Stimulated activated effector memory CD8-positive, alpha-beta T cell treated with anti-CD3 and anti-CD28 coated beads, Interleukin-12 subunit alpha, Interleukin-12 subunit beta, amount 100 ng/mL, for 72 hours (primary cell): ENCODE measurements around the gene HNRNPH3.
"Not testable (repeated sequence)": the region's sequence is repeated elsewhere in the genome, so short reads cannot be mapped to it uniquely, and the experiment has no call there.

Experiments
- ATAC-seq: fragments of 150-1000 bp; cut with Tn5 transposase; 2 replicates; pipeline ENCODE4 v1.10.0; 2021
- DNase-seq, 2 donors: peaks; one replicate each; pipeline ENCODE4 v3.0.0; 2021 to 2022; ENCODE audit warnings: low spot score in 2 of 2
- H3K27ac Mint-ChIP-seq: one replicate; pipeline ENCODE4 v1.8.0; 2022; ENCODE audit warnings: mild to moderate bottlenecking, mixed read lengths
- H3K36me3 Mint-ChIP-seq: one replicate; pipeline ENCODE4 v1.8.0; 2022; ENCODE audit warnings: mild to moderate bottlenecking, mixed read lengths
- H3K4me1 Mint-ChIP-seq: one replicate; pipeline ENCODE4 v1.8.0; 2022; ENCODE audit warnings: mixed read lengths
- H3K4me3 Mint-ChIP-seq: one replicate; pipeline ENCODE4 v1.8.0; 2022; ENCODE audit warnings: mild to moderate bottlenecking, mixed read lengths
- H3K9me3 Mint-ChIP-seq: one replicate; pipeline ENCODE4 v1.8.0; 2022; ENCODE audit warnings: mixed read lengths

Gene HNRNPH3

DNA sequence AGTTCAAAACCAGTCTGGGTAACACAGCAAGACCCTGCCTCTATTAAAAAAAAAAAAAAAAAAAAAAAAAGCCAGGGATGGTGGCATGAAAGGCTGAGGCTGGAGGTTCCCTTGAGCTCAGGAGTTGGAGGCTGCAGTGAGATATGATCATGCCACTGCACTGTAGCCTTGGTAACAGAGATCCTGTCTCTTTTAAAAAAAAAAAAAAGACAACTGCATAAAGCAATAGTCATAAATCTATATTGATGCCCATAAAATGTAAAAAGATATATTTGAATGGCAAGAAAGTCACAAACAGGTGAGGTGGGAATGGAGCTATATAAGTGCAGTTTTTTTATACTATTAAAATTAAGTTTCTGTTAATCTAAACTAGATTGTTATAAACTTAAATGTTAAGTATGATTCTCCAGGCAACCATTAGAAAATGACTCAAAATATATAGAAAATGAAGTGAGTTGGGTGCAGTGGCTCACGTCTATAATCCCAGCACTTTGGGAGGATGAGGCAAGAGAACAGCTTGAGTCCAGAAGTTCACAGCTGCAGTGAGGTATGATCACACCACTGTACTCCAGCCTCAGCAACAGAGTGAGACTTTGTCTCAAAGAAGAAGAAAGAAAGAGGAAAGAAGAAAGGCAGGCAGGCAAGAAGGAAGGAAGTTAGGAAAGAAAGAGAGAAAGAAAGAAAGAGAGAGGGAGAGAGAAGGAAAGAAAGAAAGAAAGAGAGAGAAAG is 13.4 kb upstream of the HNRNPH3 start:
- no peak for ATAC-seq
- no peaks in the 10 kb centered on the region for H3K36me3 Mint-ChIP-seq
- no peak for DNase-seq
- no peak overlapping the region for H3K4me3 Mint-ChIP-seq
- no peak overlapping the region for H3K27ac Mint-ChIP-seq
- peaks cover 8% of the 10 kb centered on the region for H3K9me3 Mint-ChIP-seq
- H3K4me1 Mint-ChIP-seq: peaks cover 5% of the 10 kb centered on the region

DNA sequence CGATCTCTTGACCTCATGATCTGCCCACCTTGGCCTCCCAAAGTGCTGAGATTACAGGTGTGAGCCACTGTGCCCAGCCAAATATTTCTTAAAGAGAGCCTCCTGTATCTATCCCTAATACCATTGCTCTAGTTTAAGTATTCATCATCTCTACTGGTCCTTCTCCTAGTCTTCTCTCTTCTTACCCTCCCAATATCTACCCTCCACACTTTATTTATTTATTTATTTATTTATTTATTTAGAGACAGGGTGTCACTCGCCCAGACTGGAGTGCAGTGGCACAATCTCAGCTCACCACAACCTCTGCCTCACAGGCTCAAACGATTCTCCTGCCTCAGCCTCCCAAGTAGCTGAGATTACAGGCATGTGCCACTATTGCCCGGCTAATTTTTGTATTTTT is 7.5 kb upstream of the HNRNPH3 start:
- not testable (repeated sequence) for H3K9me3 Mint-ChIP-seq, H3K4me1 Mint-ChIP-seq, ATAC-seq, DNase-seq, H3K36me3 Mint-ChIP-seq, H3K27ac Mint-ChIP-seq, H3K4me3 Mint-ChIP-seq

DNA sequence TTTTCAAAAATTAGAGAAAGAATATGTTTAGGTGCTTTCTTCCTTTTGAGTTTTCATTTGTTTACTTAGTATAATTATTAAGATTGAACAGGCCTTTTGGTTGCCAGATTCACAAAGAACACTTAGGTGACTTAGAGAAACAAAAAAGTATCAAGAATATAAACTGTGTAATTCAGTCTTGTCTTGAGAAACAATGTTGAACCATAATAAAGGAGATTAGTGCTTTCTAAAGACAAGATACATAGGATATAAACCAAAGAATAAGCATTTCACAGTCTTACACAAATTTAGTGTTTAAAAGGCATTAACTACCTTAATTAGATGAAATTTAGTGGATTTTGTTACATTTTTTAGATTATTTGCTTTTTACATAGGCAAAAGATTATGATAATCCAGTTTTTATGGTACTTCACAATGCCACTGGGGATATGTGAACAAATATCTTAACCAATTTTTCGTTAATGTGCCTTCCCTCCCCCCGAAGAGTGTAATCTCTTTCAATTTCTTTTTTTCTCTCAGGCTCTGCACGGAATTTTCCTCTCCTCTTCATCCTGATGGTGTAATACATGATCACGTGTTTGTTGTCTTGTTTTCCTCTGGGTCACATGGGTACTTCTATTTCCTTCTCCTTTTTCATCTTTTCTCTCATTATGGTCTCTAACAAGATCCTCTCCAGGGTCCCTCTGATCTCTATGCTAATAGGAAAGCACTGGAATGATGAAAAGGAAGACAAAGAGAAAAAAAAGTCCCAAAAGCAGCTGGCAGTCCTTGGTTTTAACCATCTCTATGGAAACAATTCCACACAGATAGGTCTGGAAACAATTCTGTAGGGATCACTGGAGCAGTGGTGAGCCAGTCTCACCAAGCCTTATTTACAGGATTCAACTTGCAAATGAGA is 3.7 kb upstream of the HNRNPH3 start:
- H3K4me3 Mint-ChIP-seq: no peak overlapping the region
- ATAC-seq (no peak), DNase-seq (no peak)
- peaks cover 31% of the 10 kb centered on the region for H3K4me1 Mint-ChIP-seq
- H3K9me3 Mint-ChIP-seq: no peaks in the 10 kb centered on the region
- H3K27ac Mint-ChIP-seq: no peak overlapping the region
- peaks cover 23% of the 10 kb centered on the region for H3K36me3 Mint-ChIP-seq

DNA sequence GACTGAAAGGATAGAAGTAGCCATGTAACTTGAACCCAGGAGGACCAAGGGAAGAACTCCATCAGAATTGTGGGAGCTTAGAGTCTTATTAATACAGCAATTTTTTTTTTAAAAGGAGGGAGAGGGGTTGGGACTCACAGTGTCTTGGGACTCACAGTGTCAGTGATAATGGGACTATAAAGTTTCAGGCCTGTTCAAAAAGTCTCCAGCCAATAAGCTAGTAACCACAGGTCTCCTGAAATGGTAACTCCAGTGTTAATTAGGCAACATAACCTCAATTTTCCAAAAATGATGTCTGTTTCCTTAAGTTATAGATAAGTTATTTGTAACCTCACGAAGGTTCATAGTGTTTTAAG is 2.4 kb upstream of the HNRNPH3 start:
- H3K9me3 Mint-ChIP-seq: no peaks in the 10 kb centered on the region
- ATAC-seq (no peak), DNase-seq (no peak)
- H3K27ac Mint-ChIP-seq: no peak overlapping the region
- H3K36me3 Mint-ChIP-seq: peaks cover 37% of the 10 kb centered on the region
- H3K4me1 Mint-ChIP-seq: peaks cover 34% of the 10 kb centered on the region
- no peak overlapping the region for H3K4me3 Mint-ChIP-seq

DNA sequence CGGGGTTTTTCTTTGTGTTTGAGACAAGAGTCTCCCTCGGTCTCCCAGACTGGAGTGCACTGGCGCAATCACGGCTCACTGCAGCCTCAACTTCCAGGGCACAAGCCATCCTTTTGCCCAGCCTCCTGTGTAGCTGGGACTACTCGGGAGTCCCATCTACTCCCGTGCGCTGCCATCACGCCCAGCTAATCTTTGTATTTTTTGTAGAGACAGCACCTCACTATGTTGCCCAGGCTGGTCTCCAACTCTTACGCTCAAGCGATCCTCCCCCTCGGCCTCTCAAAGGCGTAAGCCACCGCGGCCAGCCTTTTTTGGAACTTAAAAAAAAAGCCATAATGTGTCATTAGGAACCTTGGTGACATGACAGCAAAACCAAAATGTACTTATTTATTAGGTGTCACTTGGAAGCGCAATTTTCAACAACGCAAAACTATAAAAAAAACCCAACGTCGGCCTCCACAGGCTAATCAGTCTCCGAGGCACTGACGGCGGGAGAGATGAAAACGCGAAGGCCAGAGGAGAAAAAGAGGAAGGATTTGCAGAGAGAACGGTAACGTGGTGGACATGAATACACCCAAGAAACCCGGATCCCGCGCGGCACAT is 911 bp upstream of the HNRNPH3 start:
- Mint-ChIP-seq H3K4me3 (peak overlapping the region; percentile 97), H3K36me3 (peaks cover 51% of the 10 kb centered on the region), H3K4me1 (peaks cover 49% of the 10 kb centered on the region), H3K9me3 (no peaks in the 10 kb centered on the region), H3K27ac (peak overlapping the region; percentile 100)
- ATAC-seq: no peak
- DNase-seq: no peak

DNA sequence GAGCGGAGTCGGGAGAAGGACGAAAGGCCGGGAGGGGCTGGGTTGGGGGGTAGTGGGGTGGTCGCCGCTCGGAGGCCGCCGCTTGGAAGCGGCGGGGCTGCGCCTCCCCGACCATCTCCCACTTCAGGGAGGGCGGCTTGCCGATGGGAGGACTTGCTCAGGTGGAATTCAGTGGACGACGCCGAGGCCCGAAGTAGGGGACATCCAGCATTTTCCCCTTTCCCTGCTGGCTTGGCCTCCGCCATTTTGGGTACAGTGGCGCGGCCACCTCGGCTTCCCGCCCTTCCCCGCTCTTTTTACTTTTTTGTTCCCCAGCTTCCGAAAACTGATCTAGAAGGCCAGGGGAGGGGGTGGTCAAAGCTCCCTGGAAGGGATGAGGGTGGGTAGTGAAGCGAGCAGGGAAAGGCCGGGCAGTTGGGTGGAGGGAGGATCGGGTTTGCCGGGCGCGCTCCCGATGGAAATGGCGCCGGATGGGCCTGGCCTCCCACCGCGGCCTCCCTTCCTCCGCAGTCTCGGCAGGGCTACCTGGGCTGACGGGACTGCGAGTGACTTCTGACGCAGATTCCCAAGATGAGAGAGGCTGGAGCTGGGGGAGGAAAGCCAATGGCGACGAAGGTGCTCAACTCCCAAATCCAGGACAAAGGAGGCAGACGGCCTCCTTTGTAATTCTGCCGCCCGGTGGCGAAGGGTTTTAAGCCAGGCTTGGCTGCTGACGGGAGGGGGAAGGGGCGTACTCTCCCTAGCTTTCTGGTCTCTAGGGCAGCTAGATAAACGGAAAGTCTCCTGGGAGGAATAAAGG is 594 bp downstream of the HNRNPH3 start, which contains the start of gene PBLD:
PBLD (minus strand) TSS at position 670 of the 799 bp plus-strand sequence. CDS start 26,084 bp downstream, outside the sequence.
- ATAC-seq (peak; percentile 39), DNase-seq (peak; percentile 57 to 88)
- no peaks in the 10 kb centered on the region for H3K9me3 Mint-ChIP-seq
- peaks cover 66% of the 10 kb centered on the region for H3K36me3 Mint-ChIP-seq
- H3K27ac Mint-ChIP-seq: peak within 1 kb of the TSS; percentile 100
- peaks cover 64% of the 10 kb centered on the region for H3K4me1 Mint-ChIP-seq
- peak within 1 kb of the TSS; percentile 97 for H3K4me3 Mint-ChIP-seq

DNA sequence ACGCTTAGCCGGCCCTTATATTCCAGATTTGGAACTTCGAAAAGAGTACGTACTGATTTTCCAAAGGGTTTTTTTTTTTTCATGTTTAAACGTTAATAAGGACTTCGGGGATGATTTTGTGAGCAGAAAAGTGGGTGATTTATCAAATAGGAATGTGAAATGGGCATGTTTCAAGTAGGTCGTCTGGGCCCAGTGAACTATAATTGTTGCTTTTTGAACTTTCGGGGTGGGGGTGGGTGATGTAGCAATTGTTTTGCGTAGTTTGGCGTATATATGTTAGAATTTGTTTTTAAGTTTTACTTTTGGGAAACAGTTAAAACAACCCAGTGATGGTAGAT is 1.2 kb downstream of the HNRNPH3 start:
- H3K4me1 Mint-ChIP-seq: peaks cover 70% of the 10 kb centered on the region
- DNase-seq: no peak
- peak overlapping the region; percentile 97 for H3K4me3 Mint-ChIP-seq
- peak overlapping the region; percentile 100 for H3K27ac Mint-ChIP-seq
- no peaks in the 10 kb centered on the region for H3K9me3 Mint-ChIP-seq
- ATAC-seq: no peak
- H3K36me3 Mint-ChIP-seq: peaks cover 72% of the 10 kb centered on the region

DNA sequence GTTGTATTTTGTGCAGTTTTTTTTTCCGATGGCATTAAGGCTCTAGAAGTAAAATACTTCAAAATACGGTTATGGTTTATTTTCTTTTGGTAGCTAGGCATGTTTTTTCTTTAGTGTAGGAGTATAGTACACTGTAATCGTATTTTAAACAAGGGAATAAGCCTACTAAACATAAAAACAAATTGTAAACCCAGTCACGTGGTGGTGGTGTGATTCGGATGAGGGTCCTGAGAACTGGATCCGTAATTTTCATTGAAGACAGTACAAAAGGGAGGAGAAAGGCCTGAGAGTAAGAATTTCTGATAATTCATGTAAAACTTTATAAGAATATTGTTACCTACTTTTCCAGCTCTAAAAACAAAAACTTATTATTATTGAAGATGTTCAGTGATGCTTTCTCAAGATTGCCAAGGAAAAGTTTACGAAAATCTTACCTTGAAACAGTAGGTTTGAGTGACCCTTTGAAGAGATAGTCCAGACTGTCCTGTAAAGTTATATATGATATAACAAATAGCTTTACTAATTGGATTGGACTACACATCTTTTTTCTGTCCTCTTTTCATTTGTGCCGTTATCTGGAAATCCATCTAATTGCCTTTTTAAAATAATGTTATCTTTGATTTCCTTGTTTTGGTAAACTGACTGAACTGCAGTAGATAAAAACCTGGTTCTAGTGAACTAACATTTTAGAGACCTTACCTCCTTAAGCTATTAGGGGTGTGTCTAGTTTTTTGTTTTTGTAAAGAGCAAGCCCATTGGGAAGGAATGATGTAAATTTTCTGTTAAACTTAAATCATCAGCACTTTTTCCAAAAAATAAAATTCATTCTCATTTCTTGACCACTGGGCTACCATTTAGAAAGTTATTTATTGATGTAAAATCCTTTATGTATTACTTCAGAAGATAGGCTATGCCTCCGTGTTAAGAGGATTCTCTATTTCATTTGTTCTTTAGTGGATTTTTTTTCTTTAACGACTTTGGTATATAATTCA is 1.9 kb downstream of the HNRNPH3 start:
- peak overlapping the region; percentile 97 for H3K4me3 Mint-ChIP-seq
- peaks cover 79% of the 10 kb centered on the region for H3K36me3 Mint-ChIP-seq

DNA sequence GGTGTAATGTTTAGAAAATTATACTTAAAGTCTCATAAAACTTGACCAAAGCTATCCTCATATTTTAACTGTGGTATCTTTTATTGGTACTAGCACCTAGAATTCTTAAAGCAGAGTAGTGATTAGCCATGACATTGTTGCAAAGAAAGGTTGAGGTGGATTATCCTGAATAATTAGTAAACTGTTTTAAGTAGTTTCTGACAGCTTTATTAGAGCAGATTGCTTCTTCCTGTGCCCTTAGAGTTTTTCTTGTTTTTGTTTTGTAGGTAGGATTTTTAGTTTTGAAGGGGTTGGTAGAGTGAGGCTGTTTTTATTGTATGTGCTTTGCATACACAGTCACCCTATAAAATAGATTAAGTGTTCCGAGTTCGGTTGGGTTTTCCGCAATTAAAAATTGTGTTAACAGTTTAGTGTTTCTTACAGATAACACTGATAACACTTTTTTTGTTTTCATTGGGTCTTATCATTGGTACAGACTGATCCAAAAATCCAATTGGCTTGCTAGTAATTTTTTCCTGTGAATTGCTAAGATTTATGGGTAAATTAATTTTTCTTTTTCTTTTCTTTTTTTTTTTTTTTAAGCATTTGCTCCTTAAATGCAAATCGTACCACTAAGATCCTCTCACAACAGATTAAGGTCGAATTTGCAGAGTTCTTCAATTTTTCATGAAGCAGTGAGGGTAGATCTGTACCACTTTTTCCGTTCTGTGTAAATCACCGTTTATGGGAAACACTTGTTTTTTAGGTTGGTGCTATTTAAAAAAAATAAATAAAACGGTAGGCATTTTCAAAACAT is 3.0 kb downstream of the HNRNPH3 start:
- H3K4me1 Mint-ChIP-seq: peaks cover 77% of the 10 kb centered on the region
- peak overlapping the region; percentile 97 for H3K4me3 Mint-ChIP-seq
- ATAC-seq (no peak), DNase-seq (no peak)
- H3K9me3 Mint-ChIP-seq: no peaks in the 10 kb centered on the region
- H3K36me3 Mint-ChIP-seq: peaks cover 91% of the 10 kb centered on the region
- peak overlapping the region; percentile 100 for H3K27ac Mint-ChIP-seq

More for the DNA sequence above, 1.9 kb downstream of the HNRNPH3 start:
- H3K9me3 Mint-ChIP-seq: no peaks in the 10 kb centered on the region
- peaks cover 72% of the 10 kb centered on the region for H3K4me1 Mint-ChIP-seq
- H3K27ac Mint-ChIP-seq: peak overlapping the region; percentile 100
- no peak for DNase-seq
- no peak for ATAC-seq

DNA sequence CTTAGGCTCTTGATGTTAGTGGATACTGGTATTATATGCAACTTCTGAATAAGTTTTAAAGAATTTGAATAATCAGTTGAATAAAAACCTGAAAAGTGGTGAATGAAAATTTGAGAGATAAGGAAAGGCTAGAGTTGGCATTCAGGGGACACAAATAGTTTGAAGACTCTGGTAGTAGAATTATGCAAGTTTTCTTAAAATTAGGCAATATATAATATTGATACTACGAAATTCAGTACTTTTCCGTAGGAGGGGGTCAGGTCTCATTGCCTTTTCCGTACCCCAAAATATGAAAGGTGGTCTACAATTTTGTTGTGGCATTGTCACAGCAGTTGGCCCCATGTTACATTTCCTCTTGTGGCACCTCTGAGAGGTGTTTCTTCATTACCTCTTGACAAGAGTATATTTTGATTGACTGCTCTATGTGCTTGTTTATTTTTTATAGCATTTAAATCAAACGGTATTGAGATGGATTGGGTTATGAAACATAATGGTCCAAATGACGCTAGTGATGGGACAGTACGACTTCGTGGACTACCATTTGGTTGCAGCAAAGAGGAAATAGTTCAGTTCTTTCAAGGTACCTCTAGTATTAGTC is 5.0 kb downstream of the HNRNPH3 start:
- Mint-ChIP-seq H3K27ac (peak overlapping the region; percentile 100), H3K4me3 (peak overlapping the region; percentile 97), H3K36me3 (peaks cover 100% of the 10 kb centered on the region), H3K9me3 (no peaks in the 10 kb centered on the region), H3K4me1 (peaks cover 73% of the 10 kb centered on the region)
- DNase-seq: no peak
- no peak for ATAC-seq

DNA sequence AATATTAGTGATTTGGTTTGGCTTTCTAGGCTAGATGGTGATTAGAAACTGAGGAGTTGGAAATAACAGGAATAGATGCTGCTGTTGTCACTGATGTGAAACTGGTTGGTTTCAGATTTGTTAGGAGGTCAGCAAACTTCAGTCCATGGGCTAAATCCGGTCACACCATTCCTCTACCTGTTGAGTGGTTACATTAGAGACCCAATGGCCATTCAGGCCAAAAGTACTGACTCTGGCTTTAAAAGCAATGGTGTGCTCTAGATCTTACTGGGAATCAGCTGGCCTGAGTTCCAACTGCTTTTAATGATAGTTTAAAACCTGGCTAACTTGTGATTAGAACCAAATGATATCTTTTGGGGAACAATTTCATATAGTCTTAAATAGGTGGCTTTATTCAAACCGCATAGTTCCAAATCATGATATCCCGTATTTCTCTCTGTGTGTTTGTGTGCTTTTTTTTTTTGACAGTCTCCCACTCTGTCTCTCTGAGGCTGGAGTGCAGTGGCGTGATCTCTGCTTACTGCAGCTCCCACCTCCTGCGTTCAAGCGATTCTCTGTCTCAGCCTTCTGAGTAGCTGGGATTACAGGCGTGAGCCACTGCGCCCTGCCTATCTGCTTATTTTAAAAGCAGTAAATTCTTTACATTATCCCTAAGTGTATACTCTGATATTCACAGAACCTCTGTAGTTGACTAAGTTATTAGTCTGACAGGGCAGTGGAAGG is 8.7 kb downstream of the HNRNPH3 start:
- ATAC-seq (no peak), DNase-seq (no peak)
- H3K27ac Mint-ChIP-seq: no peak overlapping the region
- H3K36me3 Mint-ChIP-seq: peaks cover 100% of the 10 kb centered on the region
- peaks cover 54% of the 10 kb centered on the region for H3K4me1 Mint-ChIP-seq
- no peak overlapping the region for H3K4me3 Mint-ChIP-seq
- no peaks in the 10 kb centered on the region for H3K9me3 Mint-ChIP-seq

DNA sequence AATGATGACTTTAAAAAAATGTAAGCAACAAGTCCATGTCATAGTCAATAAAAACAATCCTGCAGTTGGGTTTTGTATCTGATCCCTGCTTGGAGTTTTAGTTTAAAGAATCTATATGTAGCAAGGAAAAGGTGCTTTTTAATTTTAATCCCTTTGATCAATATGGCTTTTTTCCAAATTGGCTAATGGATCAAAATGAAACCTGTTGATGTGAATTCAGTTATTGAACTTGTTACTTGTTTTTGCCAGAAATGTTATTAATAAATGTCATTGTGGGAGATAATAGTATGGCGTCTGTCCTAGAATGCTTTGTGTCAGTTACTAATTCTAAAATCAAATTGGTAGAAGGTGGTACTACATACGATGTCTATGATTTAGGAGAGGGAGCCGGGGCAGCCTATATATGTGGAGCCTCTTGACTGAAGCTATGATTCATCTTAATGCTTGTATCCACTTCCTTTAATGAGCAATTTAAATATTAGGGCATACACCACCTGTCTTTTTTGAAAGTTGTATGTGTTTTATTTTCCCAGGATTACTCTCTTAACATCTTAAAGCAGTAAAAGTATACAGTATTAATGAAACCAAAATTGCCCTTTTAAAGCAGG is 11.1 kb downstream of the HNRNPH3 start:
- no peak overlapping the region for H3K27ac Mint-ChIP-seq
- DNase-seq: no peak

More for the DNA sequence above, 11.1 kb downstream of the HNRNPH3 start:
- no peak for ATAC-seq
- peaks cover 35% of the 10 kb centered on the region for H3K4me1 Mint-ChIP-seq
- no peaks in the 10 kb centered on the region for H3K9me3 Mint-ChIP-seq
- no peak overlapping the region for H3K4me3 Mint-ChIP-seq
- peaks cover 100% of the 10 kb centered on the region for H3K36me3 Mint-ChIP-seq
